Activated T-helper 1 cell treated with anti-CD3 and anti-CD28 coated beads, Interleukin-2, amount 50 U/mL, for 16 hours (primary cell): Measurements from ENCODE around the gene LIMK1.
"Not testable (repeated sequence)": the region's sequence is repeated elsewhere in the genome, so short reads cannot be mapped to it uniquely, and the experiment has no call there.

Source experiments
- DNase-seq, 2 donors: peaks; one replicate each; pipeline ENCODE4 v3.0.0-alpha.2; 2020; ENCODE audit warnings: low read depth in 1 of 2, low spot score in 1 of 2

The LIMK1 gene

DNA sequence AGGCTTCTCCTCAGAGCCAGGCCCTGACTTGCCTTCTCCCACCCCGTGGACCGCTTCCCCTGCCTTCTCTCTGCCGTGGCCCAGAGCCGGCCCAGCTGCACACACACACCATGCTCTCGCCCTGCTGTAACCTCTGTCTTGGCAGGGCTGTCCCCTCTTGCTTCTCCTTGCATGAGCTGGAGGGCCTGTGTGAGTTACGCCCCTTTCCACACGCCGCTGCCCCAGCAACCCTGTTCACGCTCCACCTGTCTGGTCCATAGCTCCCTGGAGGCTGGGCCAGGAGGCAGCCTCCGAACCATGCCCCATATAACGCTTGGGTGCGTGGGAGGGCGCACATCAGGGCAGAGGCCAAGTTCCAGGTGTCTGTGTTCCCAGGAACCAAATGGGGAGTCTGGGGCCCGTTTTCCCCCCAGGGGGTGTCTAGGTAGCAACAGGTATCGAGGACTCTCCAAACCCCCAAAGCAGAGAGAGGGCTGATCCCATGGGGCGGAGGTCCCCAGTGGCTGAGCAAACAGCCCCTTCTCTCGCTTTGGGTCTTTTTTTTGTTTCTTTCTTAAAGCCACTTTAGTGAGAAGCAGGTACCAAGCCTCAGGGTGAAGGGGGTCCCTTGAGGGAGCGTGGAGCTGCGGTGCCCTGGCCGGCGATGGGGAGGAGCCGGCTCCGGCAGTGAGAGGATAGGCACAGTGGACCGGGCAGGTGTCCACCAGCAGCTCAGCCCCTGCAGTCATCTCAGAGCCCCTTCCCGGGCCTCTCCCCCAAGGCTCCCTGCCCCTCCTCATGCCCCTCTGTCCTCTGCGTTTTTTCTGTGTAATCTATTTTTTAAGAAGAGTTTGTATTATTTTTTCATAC lies 38.0 kb downstream of the LIMK1 start:
- DNase-seq, result no peak

DNA sequence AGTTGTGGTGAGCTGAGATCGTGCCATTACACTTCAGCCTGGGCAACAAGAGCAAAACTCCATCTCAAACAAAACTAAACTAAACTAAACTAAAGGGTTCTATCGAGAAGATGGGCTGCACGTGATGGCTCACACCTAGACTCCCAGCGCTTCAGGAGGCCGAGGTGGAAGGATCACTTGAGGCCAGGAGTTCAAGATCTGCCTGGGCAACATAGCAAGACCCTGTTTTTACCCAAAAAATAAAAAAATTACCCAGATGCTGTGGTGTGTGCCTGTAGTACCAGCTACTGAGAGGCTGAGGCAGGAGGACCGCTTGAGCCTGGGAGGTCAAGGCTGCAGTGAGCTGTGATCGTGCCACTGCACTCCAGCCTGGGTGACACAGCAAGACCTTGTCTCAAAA lies 40.3 kb downstream of the LIMK1 start:
- DNase-seq, result not testable (repeated sequence)

DNA sequence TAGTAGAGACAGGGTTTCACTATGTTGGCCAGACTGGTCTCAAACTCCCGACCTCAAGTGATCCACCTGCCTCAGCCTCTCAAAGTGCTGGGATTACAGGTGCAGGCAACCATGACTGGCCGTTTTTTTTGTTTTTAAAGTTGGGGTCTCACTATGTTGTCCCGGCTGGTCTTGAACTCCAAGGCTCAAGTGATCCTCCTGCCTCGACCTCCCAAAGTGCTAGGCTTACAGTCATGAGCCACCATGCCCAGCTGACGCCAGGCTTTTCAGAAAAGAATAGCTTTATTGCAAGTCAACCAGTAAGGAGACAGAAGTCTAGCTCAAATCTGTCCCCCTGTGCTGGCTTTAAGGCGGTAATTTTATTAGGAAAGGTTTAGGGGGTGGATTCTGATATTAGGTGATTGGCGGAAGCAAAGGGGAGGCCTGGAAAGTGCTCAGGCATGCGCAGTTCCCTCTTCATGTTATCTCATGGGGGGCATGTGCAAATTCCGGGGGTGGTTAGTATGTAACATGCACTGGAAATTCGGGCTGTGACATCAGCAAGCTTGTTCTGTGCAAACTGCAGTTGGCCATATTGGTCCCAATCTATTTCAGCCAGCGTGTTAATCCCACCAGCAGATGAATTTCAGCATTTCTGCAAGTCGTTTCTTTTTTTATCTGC lies 42.7 kb downstream of the LIMK1 start:
- no peak for DNase-seq

DNA sequence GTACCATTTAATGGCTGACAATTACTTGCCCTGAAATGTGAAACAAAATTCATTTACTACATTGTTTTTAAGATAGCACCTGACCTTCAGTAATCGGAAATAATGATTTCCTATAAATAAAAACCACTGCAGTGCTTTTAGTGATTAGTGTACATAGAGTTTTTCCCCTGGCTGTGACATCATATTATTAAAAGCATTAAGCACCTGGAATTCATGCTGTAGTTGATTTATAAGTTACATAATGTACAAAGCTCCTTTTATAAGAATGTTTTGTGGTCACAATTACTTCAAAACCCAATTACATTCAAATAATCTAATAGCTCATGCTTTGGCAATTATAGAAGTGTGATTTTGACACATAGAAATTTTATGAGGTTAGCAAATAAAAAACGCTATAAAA lies 46.3 kb downstream of the LIMK1 start:
- DNase-seq, result no peak

DNA sequence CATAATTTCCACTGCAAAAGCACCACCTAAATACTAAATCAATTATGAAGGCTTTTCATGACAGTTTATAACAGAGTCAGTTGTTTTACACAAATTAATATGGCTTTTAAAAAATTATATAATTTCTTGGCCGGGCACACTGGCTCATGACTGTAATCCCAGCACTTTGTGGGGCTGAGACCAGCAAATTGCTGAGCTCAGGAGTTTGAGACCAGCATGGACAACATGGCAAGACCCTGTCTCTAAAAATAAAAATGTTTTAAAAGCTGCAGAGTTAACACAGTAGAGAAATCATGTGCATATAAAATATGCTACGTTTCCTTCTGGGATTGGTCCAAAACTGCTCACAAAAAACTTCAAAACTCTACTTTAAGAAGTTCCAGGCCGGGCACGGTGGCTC lies 46.9 kb downstream of the LIMK1 start:
- DNase-seq, result no peak

DNA sequence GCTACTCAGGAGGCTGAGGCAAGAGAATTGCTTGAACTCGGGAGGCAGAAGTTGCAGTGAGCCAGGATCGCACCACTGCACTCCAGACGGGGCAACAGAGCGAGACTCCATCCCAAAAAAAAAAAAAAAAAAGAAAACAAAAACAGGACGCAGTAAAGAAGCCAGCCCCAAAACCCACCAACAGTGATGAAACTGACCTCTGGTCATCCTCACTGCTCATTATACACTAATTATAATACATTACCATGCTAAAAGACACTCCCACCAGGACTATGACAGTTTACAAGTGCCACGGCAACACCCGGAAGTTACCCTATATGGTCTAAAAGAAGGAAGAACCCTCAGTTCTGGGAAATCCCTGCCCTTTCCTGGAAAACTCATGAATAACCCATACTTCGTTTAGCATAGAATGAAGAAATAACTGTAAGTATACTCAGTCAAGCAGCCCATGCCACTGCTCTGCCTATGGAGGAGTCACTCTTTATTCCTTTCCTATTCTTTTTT lies 50.6 kb downstream of the LIMK1 start:
- no peak for DNase-seq

DNA sequence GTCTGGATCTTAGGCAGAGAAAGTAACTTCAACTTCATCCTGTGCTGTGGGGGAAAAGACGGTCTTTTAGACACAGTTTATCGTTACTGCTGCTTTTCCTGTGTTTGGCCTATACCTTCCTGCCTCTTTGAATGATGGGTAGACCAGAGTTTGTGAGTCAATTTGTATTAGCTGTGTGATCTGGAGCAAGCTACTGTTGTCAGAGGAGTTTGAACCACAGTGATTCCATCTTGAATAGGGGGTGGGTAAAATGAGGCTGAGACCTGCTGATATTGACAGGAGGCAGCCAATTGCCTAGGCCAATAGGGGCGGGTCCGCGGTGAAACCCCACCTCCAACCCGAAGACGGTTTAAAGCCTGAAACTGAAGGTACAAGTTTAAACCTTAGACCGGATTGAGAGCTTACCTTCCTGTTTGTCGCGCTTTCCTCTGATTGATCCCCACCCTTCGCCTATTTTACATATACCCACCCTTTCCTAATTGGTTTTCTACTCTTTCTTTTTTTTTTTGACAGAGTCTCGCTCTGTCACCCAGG lies 54.8 kb downstream of the LIMK1 start:
- DNase-seq, result no peak

DNA sequence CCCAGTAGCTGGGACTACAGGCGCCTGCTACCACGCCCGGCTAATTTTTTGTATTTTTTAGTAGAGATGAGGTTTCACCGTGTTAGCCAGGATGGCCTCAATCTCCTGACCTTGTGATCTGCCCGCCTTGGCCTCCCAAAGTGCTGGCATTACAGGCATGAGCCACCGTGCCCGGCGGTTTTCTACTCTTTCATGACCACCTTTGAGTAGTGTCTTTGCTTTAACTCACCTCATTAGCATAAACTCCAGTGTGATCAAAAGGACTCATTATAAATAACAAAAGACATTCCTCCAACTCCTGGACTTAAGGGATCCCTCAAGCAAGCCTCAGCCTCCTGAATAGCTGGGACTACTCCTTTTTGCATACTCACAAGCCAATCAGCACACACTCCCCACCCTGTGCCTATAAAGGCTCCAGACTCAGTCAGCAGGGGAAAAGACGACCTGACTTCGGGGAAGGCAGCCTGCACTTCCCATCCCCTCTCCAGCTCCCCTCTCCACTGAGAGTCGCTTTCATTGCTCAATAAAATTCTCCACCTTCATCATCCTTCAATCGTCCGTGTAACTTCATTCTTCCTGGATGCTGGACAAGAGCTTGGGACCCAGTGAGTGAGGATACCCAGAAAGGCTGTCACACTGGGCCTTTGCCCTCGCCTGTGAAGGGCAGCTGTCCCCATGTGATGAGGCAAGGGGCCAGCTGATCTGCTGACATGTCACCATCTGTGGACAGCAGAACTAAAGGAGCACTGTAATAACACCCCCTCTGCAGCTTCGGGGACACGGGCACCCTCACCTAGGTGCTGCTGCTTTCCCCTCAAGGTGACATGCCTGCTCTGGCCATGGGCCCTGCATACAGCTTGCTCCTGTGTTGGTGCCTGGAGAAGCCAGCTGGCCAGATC lies 55.6 kb downstream of the LIMK1 start:
- no peak for DNase-seq

DNA sequence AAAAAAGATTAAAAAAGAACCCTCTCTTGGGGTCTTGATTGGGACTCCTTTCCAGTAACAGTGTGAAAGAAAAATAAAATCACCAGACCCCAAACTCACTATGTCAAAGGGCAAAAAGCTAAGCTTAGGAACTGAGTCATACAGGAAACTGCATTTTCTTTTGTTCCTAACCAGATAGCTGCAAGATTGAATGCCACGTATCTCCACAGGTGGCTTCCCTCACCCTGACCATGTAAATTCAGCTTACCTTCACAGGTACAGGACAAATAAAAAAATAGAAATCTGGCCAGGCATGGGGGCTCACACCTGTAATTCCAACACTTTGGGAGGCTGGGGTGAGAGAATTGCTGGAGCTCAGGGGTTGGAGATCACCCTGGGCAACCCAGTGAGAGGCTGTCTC lies 58.1 kb downstream of the LIMK1 start:
- DNase-seq, result no peak

DNA sequence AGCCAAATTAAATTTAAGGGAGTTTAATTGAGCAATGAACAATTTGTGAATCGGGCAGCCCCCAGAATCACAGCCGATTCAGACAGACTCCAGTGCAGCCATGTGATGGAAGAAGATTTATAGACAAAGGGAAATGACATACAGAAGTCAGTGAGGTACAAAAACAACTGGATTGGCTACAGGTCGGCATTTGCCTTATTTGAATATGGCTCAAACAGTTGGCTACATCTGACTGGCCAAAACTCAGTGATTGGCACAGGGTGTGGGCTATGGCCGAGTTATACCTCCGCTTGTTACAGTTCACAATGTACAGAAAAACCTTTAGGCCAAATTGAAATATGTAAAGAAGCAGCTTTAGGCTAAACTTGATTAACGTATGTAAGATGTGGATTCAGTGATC lies 59.8 kb downstream of the LIMK1 start:
- DNase-seq, result no peak

DNA sequence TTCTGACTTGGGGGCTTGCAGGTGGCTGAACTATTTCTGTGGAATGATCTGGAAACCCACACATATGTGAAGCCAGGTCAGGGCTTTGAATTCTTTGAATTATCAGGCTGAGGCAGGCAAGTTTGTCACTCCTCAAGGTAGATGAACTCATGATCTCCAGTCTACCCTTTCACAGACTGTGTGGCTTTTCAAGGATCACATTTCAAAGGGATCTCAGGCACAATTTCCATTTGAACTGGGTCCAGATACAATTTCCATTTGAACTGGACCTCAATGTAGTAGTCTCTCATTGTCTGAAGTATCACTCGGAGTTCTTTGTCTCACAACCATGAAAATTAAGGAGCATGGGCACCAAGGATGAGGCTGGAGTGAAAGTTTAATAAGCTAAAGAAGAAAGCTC lies 64.9 kb downstream of the LIMK1 start:
- DNase-seq, result no peak

DNA sequence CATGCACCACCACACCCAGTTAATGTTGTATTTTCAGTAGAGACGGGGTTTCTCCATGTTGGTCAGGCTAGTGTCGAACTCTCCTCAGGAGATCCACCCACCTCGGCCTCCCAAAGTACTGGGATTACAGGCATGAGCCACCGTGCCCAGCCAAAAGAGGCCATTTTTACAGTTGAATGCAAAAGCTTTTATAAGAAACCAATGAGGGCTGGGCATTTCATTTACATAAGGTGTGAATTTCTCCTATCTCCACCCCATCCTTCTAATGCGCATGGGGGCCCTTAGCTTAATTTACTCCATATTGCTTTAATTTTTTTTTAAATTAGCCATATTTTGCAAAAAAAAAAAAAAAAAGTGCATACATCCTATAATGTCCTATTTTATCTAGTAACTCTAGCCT lies 65.5 kb downstream of the LIMK1 start:
- no peak for DNase-seq

DNA sequence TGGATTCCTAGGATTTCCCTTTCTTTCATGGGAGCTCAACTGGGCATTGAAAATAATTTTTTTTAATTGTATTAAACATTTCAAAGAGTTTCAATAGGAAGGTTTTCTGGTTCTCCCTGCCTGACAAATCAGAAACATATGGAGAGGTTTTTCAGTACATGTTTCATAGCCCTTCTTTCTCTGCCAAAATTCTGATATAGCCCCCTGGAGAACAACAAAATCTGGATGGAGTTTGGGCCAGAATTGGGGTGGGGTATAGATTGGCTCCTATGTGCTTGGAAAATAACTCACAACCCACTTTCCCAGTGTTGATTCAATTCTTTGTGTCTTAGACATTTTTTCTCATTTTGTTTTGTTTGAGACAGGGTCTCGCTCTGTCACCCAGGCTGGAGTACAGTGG lies 66.0 kb downstream of the LIMK1 start:
- DNase-seq, result no peak

DNA sequence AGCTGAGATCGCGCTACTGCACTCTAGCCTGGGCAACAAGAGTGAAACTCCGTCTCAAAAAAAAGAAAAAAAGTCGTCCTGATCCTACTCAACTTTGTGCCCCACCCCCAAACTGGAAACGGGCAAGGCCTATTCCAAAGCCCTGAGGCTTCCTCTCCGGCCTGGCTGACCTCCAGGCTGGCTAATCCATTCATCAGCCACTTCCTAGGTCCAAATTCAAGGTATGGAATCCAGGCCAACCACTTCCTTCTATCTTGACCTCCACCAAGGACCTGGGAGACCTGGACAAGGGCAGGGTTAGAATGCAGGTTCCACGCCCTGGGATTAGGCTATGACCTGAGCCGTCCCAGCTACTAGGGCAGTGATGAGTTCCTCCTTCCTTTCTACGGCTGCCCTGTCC lies 70.1 kb downstream of the LIMK1 start:
- DNase-seq, result no peak

DNA sequence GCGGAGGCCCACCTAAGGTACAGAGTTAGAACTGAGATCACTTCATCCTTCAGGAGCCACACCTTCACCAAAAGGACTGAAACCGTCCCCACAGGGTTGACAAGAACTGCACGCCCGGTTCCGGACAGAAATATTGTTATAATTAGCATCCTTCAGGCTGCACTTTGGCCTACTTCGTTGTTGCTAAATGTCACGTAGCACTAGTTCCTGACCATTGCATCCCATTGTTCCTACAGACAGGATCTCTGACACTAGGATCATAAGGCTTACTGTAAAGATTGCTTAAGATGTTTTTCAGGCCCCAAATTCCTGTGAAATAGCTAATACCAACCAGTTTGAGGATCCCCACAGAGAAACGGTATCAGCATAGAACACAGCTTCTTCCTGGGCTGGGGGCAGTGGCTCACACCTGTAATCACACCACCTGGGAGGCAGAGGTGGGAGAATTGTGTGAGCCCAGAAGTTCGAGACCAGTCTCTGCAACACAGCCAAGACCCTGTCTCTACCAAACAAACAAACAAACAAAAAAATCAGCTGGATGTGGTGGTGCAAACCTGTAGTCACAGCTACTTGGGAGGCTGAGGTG lies 72.3 kb downstream of the LIMK1 start:
- no peak for DNase-seq

DNA sequence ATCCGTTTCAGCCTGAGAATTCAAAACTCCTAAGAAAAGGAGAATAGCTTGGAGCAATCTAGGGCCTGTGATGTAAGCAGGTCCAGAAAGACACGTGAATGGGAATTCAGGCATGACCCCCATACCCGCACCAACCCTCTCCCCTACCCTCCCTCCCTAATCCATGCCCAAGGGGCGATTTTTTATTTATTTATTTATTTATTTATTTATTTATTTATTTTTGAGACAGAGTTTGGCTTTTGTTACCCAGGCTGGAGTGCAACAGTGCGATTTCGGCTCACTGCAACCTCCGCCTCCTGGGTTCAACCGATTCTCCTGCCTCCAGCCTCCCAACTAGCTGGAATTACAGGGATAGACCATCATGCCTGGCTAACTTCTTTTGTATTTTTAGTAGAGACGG lies 74.0 kb downstream of the LIMK1 start:
- DNase-seq, result no peak

DNA sequence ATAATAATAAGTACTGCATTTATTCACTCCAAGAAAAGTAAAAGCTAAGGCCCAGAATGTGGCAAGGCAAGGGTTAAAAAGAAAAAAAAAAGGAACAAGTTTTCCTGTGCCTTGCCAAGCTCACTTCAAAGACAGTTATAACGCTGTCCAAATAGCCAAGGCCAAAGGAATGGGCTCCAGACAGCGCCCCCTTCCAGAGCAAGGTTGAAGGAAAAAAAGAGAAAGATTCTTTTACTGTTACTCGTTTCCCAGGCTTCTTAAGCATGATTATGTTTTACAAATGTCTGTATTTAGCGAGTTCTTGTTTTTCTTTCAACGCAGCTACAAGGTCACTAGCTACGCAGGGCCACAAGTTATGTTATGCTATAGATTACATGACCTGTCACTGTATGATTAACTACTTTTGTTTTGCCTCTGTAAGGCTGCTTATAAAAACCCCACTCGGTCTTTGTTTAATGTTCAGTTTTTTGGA lies 81.4 kb downstream of the LIMK1 start:
- no peak for DNase-seq

DNA sequence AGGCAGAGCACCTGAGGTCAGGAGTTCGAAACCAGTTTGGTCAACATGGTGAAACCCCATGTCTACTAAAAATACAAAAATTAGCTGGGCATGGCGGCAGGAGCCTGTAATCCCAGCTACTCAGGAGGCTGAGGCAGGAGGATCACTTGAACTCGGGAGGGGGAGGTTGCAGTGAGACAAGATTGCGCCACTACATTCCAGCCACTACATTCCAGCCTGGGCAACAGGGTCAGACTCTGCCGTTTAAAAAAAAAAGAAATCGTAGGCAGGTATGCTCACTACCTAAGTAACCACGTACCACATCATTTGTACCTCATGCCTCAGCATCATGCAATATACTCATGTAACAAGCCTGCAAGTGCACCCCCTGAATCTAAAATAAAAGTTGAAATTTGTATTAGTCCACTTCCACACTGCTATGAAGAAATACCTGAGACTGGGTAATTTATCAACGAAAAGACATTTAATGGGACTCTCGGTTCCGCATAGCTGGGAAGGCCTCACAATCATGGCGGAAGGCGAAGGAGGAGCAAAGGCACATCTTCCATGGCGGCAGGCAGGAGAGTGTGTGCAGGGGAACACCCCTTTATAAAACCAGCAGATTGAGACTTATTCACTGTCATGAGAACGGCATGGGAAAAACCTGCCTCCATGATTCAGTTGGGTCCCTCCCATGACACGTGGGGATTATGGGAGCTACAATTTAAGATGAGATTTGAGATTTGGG lies 82.4 kb downstream of the LIMK1 start:
- DNase-seq, result no peak

DNA sequence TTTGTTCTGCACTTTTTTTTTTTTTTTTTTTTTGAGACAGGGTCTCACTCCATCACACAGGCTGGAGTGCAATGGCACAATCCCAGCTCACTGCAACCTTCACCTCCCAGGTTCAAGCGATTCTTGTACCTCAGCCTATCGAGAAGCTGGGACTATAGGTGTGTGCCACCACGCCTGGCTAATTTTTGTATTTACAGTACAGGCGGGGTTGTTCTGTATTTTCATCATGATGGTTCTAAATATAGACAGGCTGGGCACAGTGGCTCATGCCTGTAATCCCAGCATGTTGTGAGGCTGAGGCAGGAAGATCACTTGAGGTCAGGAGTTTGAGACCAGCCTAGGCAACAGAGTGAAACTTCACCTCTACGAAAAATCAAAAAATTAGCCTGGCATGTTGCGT lies 83.7 kb downstream of the LIMK1 start:
- not testable (repeated sequence) for DNase-seq
